HCT116 (cell line): ENCODE measurements around the gene TEN1.

Experiments
- CEBPB ChIP-seq: IDR thresholded peaks from 2 replicates; pipeline ENCODE4 v1.6.1; 2012; ENCODE audit warnings: low read depth
- EZH2 ChIP-seq: fragments of 200-600 bp; sonication (generic); IDR thresholded peaks from 2 replicates; pipeline ENCODE4 v1.6.1; 2017; ENCODE audit warnings: antibody characterized with exemption, mixed run types
- POLR2A ChIP-seq: IDR thresholded peaks from 2 replicates; pipeline ENCODE4 v1.7.0; 2011; ENCODE audit warnings: borderline replicate concordance; ENCODE audit not compliant: insufficient read depth, insufficient read length; ENCODE audit errors: extremely low read depth
- RAD21 ChIP-seq: IDR thresholded peaks from 2 replicates; pipeline ENCODE4 v1.6.1; 2012; ENCODE audit warnings: low read depth, mild to moderate bottlenecking
- SIN3A ChIP-seq: IDR thresholded peaks from 2 replicates; pipeline ENCODE4 v1.6.1; 2012; ENCODE audit warnings: low read depth
- TF ChIP-seq, protein P1 (sequence below), 3 experiments: fragments of 200-600 bp in 1 of 3; sonication (generic) in 1 of 3; IDR thresholded peaks in 2 of 3; conservative IDR thresholded peaks in 1 of 3; 2 replicates each; pipeline ENCODE4 v1.5.1; 2012 to 2017; ENCODE audit warnings: low read depth in 2 of 3, low read length in 2 of 3, antibody characterized with exemption in 1 of 3, borderline replicate concordance in 1 of 3, control low read depth in 1 of 3, mild to moderate bottlenecking in 1 of 3, mixed read lengths in 1 of 3, mixed run types in 1 of 3, moderate library complexity in 1 of 3; ENCODE audit not compliant: insufficient read depth in 1 of 3
- TF ChIP-seq, protein P2 (sequence below): IDR thresholded peaks from 2 replicates; pipeline ENCODE4 v1.6.1; 2012; ENCODE audit warnings: low read depth
- TF ChIP-seq, protein P3 (sequence below): IDR thresholded peaks from 2 replicates; pipeline ENCODE4 v1.6.1; 2011; ENCODE audit warnings: mild to moderate bottlenecking, low read length, moderate library complexity; ENCODE audit not compliant: insufficient replicate concordance; ENCODE audit errors: extremely low read depth

GRCh38 chr17:76018340-76018680, 39.3 kb downstream of the TEN1 start:
- TF ChIP-seq, protein P1, sequence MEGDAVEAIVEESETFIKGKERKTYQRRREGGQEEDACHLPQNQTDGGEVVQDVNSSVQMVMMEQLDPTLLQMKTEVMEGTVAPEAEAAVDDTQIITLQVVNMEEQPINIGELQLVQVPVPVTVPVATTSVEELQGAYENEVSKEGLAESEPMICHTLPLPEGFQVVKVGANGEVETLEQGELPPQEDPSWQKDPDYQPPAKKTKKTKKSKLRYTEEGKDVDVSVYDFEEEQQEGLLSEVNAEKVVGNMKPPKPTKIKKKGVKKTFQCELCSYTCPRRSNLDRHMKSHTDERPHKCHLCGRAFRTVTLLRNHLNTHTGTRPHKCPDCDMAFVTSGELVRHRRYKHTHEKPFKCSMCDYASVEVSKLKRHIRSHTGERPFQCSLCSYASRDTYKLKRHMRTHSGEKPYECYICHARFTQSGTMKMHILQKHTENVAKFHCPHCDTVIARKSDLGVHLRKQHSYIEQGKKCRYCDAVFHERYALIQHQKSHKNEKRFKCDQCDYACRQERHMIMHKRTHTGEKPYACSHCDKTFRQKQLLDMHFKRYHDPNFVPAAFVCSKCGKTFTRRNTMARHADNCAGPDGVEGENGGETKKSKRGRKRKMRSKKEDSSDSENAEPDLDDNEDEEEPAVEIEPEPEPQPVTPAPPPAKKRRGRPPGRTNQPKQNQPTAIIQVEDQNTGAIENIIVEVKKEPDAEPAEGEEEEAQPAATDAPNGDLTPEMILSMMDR (IDR thresholded peaks at IDR 0.05 in 2 of 3, conservative IDR thresholded peaks at IDR 0.05 in 1 of 3; ENCODE audit: borderline replicate concordance in 1 of 3, insufficient read depth in 1 of 3, low read depth in 2 of 3, low read length in 2 of 3) = no peak
- no peak for TF ChIP-seq POLR2A
- TF ChIP-seq, protein P2, sequence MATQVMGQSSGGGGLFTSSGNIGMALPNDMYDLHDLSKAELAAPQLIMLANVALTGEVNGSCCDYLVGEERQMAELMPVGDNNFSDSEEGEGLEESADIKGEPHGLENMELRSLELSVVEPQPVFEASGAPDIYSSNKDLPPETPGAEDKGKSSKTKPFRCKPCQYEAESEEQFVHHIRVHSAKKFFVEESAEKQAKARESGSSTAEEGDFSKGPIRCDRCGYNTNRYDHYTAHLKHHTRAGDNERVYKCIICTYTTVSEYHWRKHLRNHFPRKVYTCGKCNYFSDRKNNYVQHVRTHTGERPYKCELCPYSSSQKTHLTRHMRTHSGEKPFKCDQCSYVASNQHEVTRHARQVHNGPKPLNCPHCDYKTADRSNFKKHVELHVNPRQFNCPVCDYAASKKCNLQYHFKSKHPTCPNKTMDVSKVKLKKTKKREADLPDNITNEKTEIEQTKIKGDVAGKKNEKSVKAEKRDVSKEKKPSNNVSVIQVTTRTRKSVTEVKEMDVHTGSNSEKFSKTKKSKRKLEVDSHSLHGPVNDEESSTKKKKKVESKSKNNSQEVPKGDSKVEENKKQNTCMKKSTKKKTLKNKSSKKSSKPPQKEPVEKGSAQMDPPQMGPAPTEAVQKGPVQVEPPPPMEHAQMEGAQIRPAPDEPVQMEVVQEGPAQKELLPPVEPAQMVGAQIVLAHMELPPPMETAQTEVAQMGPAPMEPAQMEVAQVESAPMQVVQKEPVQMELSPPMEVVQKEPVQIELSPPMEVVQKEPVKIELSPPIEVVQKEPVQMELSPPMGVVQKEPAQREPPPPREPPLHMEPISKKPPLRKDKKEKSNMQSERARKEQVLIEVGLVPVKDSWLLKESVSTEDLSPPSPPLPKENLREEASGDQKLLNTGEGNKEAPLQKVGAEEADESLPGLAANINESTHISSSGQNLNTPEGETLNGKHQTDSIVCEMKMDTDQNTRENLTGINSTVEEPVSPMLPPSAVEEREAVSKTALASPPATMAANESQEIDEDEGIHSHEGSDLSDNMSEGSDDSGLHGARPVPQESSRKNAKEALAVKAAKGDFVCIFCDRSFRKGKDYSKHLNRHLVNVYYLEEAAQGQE = no peak
- no peak for TF ChIP-seq EZH2
- TF ChIP-seq CEBPB = no peak
- no peak for TF ChIP-seq RAD21
- TF ChIP-seq SIN3A = no peak
- TF ChIP-seq, protein P3, sequence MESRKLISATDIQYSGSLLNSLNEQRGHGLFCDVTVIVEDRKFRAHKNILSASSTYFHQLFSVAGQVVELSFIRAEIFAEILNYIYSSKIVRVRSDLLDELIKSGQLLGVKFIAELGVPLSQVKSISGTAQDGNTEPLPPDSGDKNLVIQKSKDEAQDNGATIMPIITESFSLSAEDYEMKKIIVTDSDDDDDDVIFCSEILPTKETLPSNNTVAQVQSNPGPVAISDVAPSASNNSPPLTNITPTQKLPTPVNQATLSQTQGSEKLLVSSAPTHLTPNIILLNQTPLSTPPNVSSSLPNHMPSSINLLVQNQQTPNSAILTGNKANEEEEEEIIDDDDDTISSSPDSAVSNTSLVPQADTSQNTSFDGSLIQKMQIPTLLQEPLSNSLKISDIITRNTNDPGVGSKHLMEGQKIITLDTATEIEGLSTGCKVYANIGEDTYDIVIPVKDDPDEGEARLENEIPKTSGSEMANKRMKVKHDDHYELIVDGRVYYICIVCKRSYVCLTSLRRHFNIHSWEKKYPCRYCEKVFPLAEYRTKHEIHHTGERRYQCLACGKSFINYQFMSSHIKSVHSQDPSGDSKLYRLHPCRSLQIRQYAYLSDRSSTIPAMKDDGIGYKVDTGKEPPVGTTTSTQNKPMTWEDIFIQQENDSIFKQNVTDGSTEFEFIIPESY = no peak
